Panc1 (cell line): ENCODE results near the gene DCTN1.

Experiments
- POLR2AphosphoS5 ChIP-seq: IDR thresholded peaks from 2 replicates; pipeline ENCODE4 v1.6.1; 2012; ENCODE audit warnings: mild to moderate bottlenecking, low read depth, low read length, moderate library complexity
- REST ChIP-seq, 2 experiments: IDR thresholded peaks; 2 replicates each; pipeline ENCODE4 v1.6.1; 2011 to 2012; ENCODE audit warnings: low read depth in 2 of 2, control low read depth in 1 of 2, low read length in 1 of 2, mild to moderate bottlenecking in 1 of 2, moderate library complexity in 1 of 2; ENCODE audit not compliant: insufficient read depth in 1 of 2
- SIN3A ChIP-seq: IDR thresholded peaks from 2 replicates; pipeline ENCODE4 v1.6.1; 2012; ENCODE audit warnings: low read depth, mild to moderate bottlenecking, low read length, moderate library complexity, borderline replicate concordance; ENCODE audit not compliant: insufficient read depth
- TF ChIP-seq, protein P1 (sequence below): fragments of 450-650 bp; IDR thresholded peaks from 2 replicates; pipeline ENCODE4 v1.5.1; 2017; ENCODE audit warnings: mild to moderate bottlenecking

DNA sequence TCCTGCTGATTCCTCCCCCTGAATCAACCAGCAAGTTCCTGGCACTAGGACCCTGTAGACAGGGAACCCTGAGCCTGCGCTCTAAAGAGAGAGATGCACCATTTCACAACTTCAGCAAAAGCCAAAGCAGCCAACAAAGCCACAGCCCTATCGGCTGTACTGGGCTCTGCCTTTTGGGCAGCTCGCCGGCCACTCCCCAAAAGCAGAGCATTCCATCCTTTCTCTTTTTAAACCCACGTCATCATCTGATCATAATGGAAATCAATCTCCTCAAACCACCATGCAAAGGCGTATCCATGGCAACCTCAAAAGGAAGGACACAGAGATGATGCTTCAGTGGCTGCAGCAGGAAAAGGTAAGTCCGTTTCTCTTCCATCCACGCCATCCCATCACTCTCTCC, 5.3 kb upstream of the DCTN1 start:
- TF ChIP-seq, protein P1, sequence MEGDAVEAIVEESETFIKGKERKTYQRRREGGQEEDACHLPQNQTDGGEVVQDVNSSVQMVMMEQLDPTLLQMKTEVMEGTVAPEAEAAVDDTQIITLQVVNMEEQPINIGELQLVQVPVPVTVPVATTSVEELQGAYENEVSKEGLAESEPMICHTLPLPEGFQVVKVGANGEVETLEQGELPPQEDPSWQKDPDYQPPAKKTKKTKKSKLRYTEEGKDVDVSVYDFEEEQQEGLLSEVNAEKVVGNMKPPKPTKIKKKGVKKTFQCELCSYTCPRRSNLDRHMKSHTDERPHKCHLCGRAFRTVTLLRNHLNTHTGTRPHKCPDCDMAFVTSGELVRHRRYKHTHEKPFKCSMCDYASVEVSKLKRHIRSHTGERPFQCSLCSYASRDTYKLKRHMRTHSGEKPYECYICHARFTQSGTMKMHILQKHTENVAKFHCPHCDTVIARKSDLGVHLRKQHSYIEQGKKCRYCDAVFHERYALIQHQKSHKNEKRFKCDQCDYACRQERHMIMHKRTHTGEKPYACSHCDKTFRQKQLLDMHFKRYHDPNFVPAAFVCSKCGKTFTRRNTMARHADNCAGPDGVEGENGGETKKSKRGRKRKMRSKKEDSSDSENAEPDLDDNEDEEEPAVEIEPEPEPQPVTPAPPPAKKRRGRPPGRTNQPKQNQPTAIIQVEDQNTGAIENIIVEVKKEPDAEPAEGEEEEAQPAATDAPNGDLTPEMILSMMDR, result no peak
- TF ChIP-seq REST (IDR thresholded peaks at IDR 0.05; ENCODE audit: insufficient read depth in 1 of 2, low read depth in 2 of 2, low read length in 1 of 2) (no peak), POLR2AphosphoS5 (no peak), SIN3A (no peak)
